Stimulated activated CD4-positive, alpha-beta T cell treated with anti-CD3 and anti-CD28 coated beads, Interleukin-15, amount 100 ng/mL, for 24 hours (primary cell): ENCODE measurements around the gene SIRPA.

Source experiments
- DNase-seq: peaks from one replicate; pipeline ENCODE4 v3.0.0-alpha.2; 2020

Gene SIRPA

GRCh38 chr20:1952737-1953530 lies 57.7 kb downstream of the SIRPA start:
- no peak for DNase-seq

- DNase-seq = no peak
These were observed 58.4 kb downstream of the SIRPA start for GRCh38 chr20:1953621-1954020.

GRCh38 chr20:1955217-1955616 lies 60.0 kb downstream of the SIRPA start:
- DNase-seq = no peak

- no peak for DNase-seq
These were observed 63.2 kb downstream of the SIRPA start for GRCh38 chr20:1958426-1958825.

- DNase-seq = no peak
These were observed 63.9 kb downstream of the SIRPA start for GRCh38 chr20:1959156-1959555.

GRCh38 chr20:1961374-1961773 lies 66.2 kb downstream of the SIRPA start:
- no peak for DNase-seq

GRCh38 chr20:1964061-1964460 lies 68.9 kb downstream of the SIRPA start:
- DNase-seq = no peak

- DNase-seq = peak; percentile 29
These were observed 69.6 kb downstream of the SIRPA start for GRCh38 chr20:1964659-1965405.

GRCh38 chr20:1965520-1966351 lies 70.5 kb downstream of the SIRPA start:
- DNase-seq = peak; percentile 91

GRCh38 chr20:1968964-1969363 lies 73.8 kb downstream of the SIRPA start:
- no peak for DNase-seq

- DNase-seq = no peak
These were observed 76.8 kb downstream of the SIRPA start for GRCh38 chr20:1971893-1972586.

- no peak for DNase-seq
These were observed 78.6 kb downstream of the SIRPA start for GRCh38 chr20:1973601-1974440.

- DNase-seq = no peak
These were observed 80.1 kb downstream of the SIRPA start for GRCh38 chr20:1975291-1975690.

GRCh38 chr20:1979106-1979778 lies 84.0 kb downstream of the SIRPA start:
- no peak for DNase-seq

GRCh38 chr20:1982686-1983085 lies 87.5 kb downstream of the SIRPA start:
- no peak for DNase-seq

GRCh38 chr20:1983301-1983700 lies 88.1 kb downstream of the SIRPA start:
- no peak for DNase-seq

GRCh38 chr20:1987826-1988225 lies 92.6 kb downstream of the SIRPA start:
- no peak for DNase-seq
